ENCODE measurements around the gene ECD. TPM values are rescaled to one million over a fixed set of nuclear protein-coding genes. Genes with fewer than 3 reads are reported as not detected.
A peak's percentile ranks its signal among the peaks of the same experiment; 100 is the strongest.
"Not testable (repeated sequence)": the region's sequence is repeated elsewhere in the genome, so short reads cannot be mapped to it uniquely, and the experiment has no call there.

ECD gene
- total RNA-seq, 5 donors from 2014 or later (not counting 1 experiment from before 2014, with no cell fraction given) = 26.3 to 46.8 (median 31.2) TPM

- no peak for ATAC-seq (replicated peaks in 1 of 4)
- H3K27ac Mint-ChIP-seq = no peak overlapping the region
- H3K4me1 Mint-ChIP-seq = peaks cover 0 to 9% (median 6%) of the 10 kb centered on the region in 3 donors
- Histone ChIP-seq H3K4me1 (ENCODE audit: control insufficient read depth in 1 of 2, extremely low read depth in 1 of 2, insufficient read depth in 2 of 2, low read length in 2 of 2) (peaks cover 0 to under 1% of the 10 kb centered on the region in 2 experiments), H3K36me3 (ENCODE audit: control insufficient read depth in 2 of 2, extremely low read depth in 1 of 2, insufficient read depth in 1 of 2, low read length in 1 of 2) (no peaks in the 10 kb centered on the region), H3K27ac (ENCODE audit: low read length) (no peak overlapping the region), H3K9me3 (no peaks in the 10 kb centered on the region), H3K27me3 (replicated peaks in 1 of 2; ENCODE audit: control insufficient read depth in 2 of 2, extremely low read depth in 1 of 2, insufficient read depth in 2 of 2, low read length in 1 of 2) (no peaks in the 10 kb centered on the region), H3K4me3 (ENCODE audit: control insufficient read depth in 1 of 2, extremely low read depth in 1 of 2, low read length in 1 of 2) (no peak overlapping the region)
- H3K4me3 Mint-ChIP-seq = no peak overlapping the region
- peaks cover 9% of the 10 kb centered on the region for H3K36me3 Mint-ChIP-seq
- POLR2A ChIA-PET = no interaction called here
- H3K27me3 Mint-ChIP-seq = no peaks in the 10 kb centered on the region
- CTCF ChIA-PET = no interaction called here
- no CpG with 5 or more reads among the region's 1 CpG for WGBS (ENCODE audit: insufficient coverage)
- DNase-seq = no peak
- no peaks in the 10 kb centered on the region for H3K9me3 Mint-ChIP-seq
Measured at GRCh38 chr10:73116017-73116416, 51.8 kb downstream of the ECD start.

GRCh38 chr10:73113551-73113950, 54.3 kb downstream of the ECD start:
- Histone ChIP-seq H3K4me3 (ENCODE audit: control insufficient read depth in 1 of 2, extremely low read depth in 1 of 2, low read length in 1 of 2) (no peak overlapping the region), H3K36me3 (ENCODE audit: control insufficient read depth in 2 of 2, extremely low read depth in 1 of 2, insufficient read depth in 1 of 2, low read length in 1 of 2) (no peaks in the 10 kb centered on the region), H3K4me1 (ENCODE audit: control insufficient read depth in 1 of 2, extremely low read depth in 1 of 2, insufficient read depth in 2 of 2, low read length in 2 of 2) (peaks cover 4% of the 10 kb centered on the region in 2 experiments), H3K9me3 (no peaks in the 10 kb centered on the region), H3K27me3 (replicated peaks in 1 of 2; ENCODE audit: control insufficient read depth in 2 of 2, extremely low read depth in 1 of 2, insufficient read depth in 2 of 2, low read length in 1 of 2) (no peaks in the 10 kb centered on the region), H3K27ac (ENCODE audit: low read length) (no peak overlapping the region)
- H3K27ac Mint-ChIP-seq = no peak overlapping the region
- no CpG with 5 or more reads among the region's 1 CpG for WGBS (ENCODE audit: insufficient coverage)
- H3K4me3 Mint-ChIP-seq = no peak overlapping the region
- ATAC-seq (replicated peaks in 1 of 4) (no peak), DNase-seq (no peak)
- H3K36me3 Mint-ChIP-seq = peaks cover 13% of the 10 kb centered on the region
- H3K9me3 Mint-ChIP-seq = peaks cover 0 to 4% (median 0%) of the 10 kb centered on the region in 3 donors
- POLR2A ChIA-PET = interaction anchor here in 1 of 2 donors (0.7 kb wide), 1 partner anchor 126 kb away, joined by 3 read pairs; no protein-coding TSS in a partner anchor
- CTCF ChIA-PET = interaction anchor here in 1 of 2 donors (0.7 to 1.7 kb wide), 2 partner anchors 17 to 34 kb away, joined by 3 to 5 read pairs; partner anchors contain the start of gene P4HA1
- H3K4me1 Mint-ChIP-seq = peaks cover 10 to 19% (median 15%) of the 10 kb centered on the region in 3 donors
- H3K27me3 Mint-ChIP-seq = no peaks in the 10 kb centered on the region

- POLR2A ChIA-PET, CTCF ChIA-PET: not testable (repeated sequence)
Measured at GRCh38 chr10:73112032-73112431, 55.8 kb downstream of the ECD start.

GRCh38 chr10:73110345-73110849, 57.4 kb downstream of the ECD start, which contains the start of gene NUDT13:
NUDT13 (plus strand) TSS chr10:73110455; CDS start chr10:73114366, 3,911 bp downstream.
- H3K27ac Mint-ChIP-seq = peak within 1 kb of the TSS; percentile 90 to 95
- Histone ChIP-seq H3K9me3 (no peaks in the 10 kb centered on the region), H3K36me3 (ENCODE audit: control insufficient read depth in 2 of 2, extremely low read depth in 1 of 2, insufficient read depth in 1 of 2, low read length in 1 of 2) (no peaks in the 10 kb centered on the region), H3K27me3 (replicated peaks in 1 of 2; ENCODE audit: control insufficient read depth in 2 of 2, extremely low read depth in 1 of 2, insufficient read depth in 2 of 2, low read length in 1 of 2) (no peaks in the 10 kb centered on the region), H3K27ac (ENCODE audit: low read length) (peak within 1 kb of the TSS; percentile 30), H3K4me3 (ENCODE audit: control insufficient read depth in 1 of 2, extremely low read depth in 1 of 2, low read length in 1 of 2) (peak within 1 kb of the TSS; percentile 51 to 64), H3K4me1 (ENCODE audit: control insufficient read depth in 1 of 2, extremely low read depth in 1 of 2, insufficient read depth in 2 of 2, low read length in 2 of 2) (peaks cover 4% of the 10 kb centered on the region in 2 experiments)
- peaks cover 0 to 4% (median 0%) of the 10 kb centered on the region in 3 donors for H3K9me3 Mint-ChIP-seq
- no peaks in the 10 kb centered on the region for H3K27me3 Mint-ChIP-seq
- H3K4me1 Mint-ChIP-seq = peaks cover 10 to 16% (median 13%) of the 10 kb centered on the region in 3 donors
- CTCF ChIA-PET = interaction anchor here (0.6 to 2.6 kb wide), 4 partner anchors 10 to 48 kb away, joined by 3 to 23 read pairs (median 6); partner anchors contain the start of gene P4HA1 (in 1 of the 2)
- peak in 33 of 35 experiments; percentile 8 to 75 (median 29) for DNase-seq
- peaks cover 23% of the 10 kb centered on the region for H3K36me3 Mint-ChIP-seq
- WGBS (ENCODE audit: insufficient coverage) = 5% methylated on average over 5 of the region's 5 CpGs
- peak; percentile 86 to 95 (median 92) for ATAC-seq (replicated peaks in 1 of 4)
- peak within 1 kb of the TSS; percentile 88 to 90 (median 89) for H3K4me3 Mint-ChIP-seq
- POLR2A ChIA-PET = interaction anchor here in 1 of 2 donors (0.6 to 1.6 kb wide), 3 partner anchors 13 to 1105 kb away, joined by 5 to 14 read pairs (median 13); partner anchors contain the start of gene P4HA1

More at GRCh38 chr10:73112032-73112431, 55.8 kb downstream of the ECD start:
- Mint-ChIP-seq H3K4me3 (peak overlapping the region in 1 of 3 donors; percentile 88), H3K36me3 (peaks cover 17% of the 10 kb centered on the region), H3K4me1 (peaks cover 10 to 16% (median 13%) of the 10 kb centered on the region in 3 donors)
- H3K27me3 ChIP-seq (replicated peaks in 1 of 2; ENCODE audit: control insufficient read depth in 2 of 2, extremely low read depth in 1 of 2, insufficient read depth in 2 of 2, low read length in 1 of 2); H3K27me3 Mint-ChIP-seq; ATAC-seq (replicated peaks in 1 of 4); H3K27ac Mint-ChIP-seq; H3K4me3 ChIP-seq (ENCODE audit: control insufficient read depth in 1 of 2, extremely low read depth in 1 of 2, low read length in 1 of 2); H3K9me3 ChIP-seq; H3K4me1 ChIP-seq (ENCODE audit: control insufficient read depth in 1 of 2, extremely low read depth in 1 of 2, insufficient read depth in 2 of 2, low read length in 2 of 2); H3K9me3 Mint-ChIP-seq; DNase-seq; H3K36me3 ChIP-seq (ENCODE audit: control insufficient read depth in 2 of 2, extremely low read depth in 1 of 2, insufficient read depth in 1 of 2, low read length in 1 of 2); H3K27ac ChIP-seq (ENCODE audit: low read length): not testable (repeated sequence)
- WGBS (ENCODE audit: insufficient coverage) = 100% methylated on average over 1 of the region's 13 CpGs

- not testable (repeated sequence) for H3K27ac Mint-ChIP-seq; H3K4me1 ChIP-seq (ENCODE audit: control insufficient read depth in 1 of 2, extremely low read depth in 1 of 2, insufficient read depth in 2 of 2, low read length in 2 of 2); H3K9me3 ChIP-seq; H3K27me3 Mint-ChIP-seq; H3K36me3 ChIP-seq (ENCODE audit: control insufficient read depth in 2 of 2, extremely low read depth in 1 of 2, insufficient read depth in 1 of 2, low read length in 1 of 2); H3K9me3 Mint-ChIP-seq; H3K4me3 Mint-ChIP-seq; H3K4me3 ChIP-seq (ENCODE audit: control insufficient read depth in 1 of 2, extremely low read depth in 1 of 2, low read length in 1 of 2); H3K27ac ChIP-seq (ENCODE audit: low read length); H3K27me3 ChIP-seq (replicated peaks in 1 of 2; ENCODE audit: control insufficient read depth in 2 of 2, extremely low read depth in 1 of 2, insufficient read depth in 2 of 2, low read length in 1 of 2); DNase-seq; ATAC-seq (replicated peaks in 1 of 4)
- peaks cover 27% of the 10 kb centered on the region for H3K36me3 Mint-ChIP-seq
- ChIA-PET CTCF (interaction anchor here (0.6 to 2.6 kb wide), 2 partner anchors 13 to 78 kb away, joined by 3 to 23 read pairs; partner anchors contain the start of gene P4HA1 (in 1 of the 2)), POLR2A (interaction anchor here in 1 of 2 donors (0.6 kb wide), 1 partner anchor 34 kb away, joined by 3 read pairs; no protein-coding TSS in a partner anchor)
- no CpG with 5 or more reads among the region's 4 CpGs for WGBS (ENCODE audit: insufficient coverage)
- peaks cover 10 to 16% (median 13%) of the 10 kb centered on the region in 3 donors for H3K4me1 Mint-ChIP-seq
Measured at GRCh38 chr10:73109248-73109652, 58.6 kb downstream of the ECD start.

GRCh38 chr10:73106301-73106700, 61.5 kb downstream of the ECD start:
- no peak for DNase-seq
- Mint-ChIP-seq H3K4me1 (peaks cover 10 to 13% (median 10%) of the 10 kb centered on the region in 3 donors), H3K9me3 (peaks cover 0 to 4% (median 0%) of the 10 kb centered on the region in 3 donors), H3K4me3 (no peak overlapping the region), H3K36me3 (peaks cover 30% of the 10 kb centered on the region), H3K27me3 (no peaks in the 10 kb centered on the region), H3K27ac (no peak overlapping the region)
- Histone ChIP-seq H3K4me3 (ENCODE audit: control insufficient read depth in 1 of 2, extremely low read depth in 1 of 2, low read length in 1 of 2) (no peak overlapping the region), H3K27ac (ENCODE audit: low read length) (no peak overlapping the region), H3K9me3 (no peaks in the 10 kb centered on the region), H3K27me3 (replicated peaks in 1 of 2; ENCODE audit: control insufficient read depth in 2 of 2, extremely low read depth in 1 of 2, insufficient read depth in 2 of 2, low read length in 1 of 2) (no peaks in the 10 kb centered on the region), H3K4me1 (ENCODE audit: control insufficient read depth in 1 of 2, extremely low read depth in 1 of 2, insufficient read depth in 2 of 2, low read length in 2 of 2) (peaks cover 4% of the 10 kb centered on the region in 2 experiments), H3K36me3 (ENCODE audit: control insufficient read depth in 2 of 2, extremely low read depth in 1 of 2, insufficient read depth in 1 of 2, low read length in 1 of 2) (no peaks in the 10 kb centered on the region)
- CTCF ChIA-PET = no interaction called here
- ATAC-seq (replicated peaks in 1 of 4) = no peak
- POLR2A ChIA-PET = no interaction called here
- WGBS (ENCODE audit: insufficient coverage) = no CpG with 5 or more reads among the region's 3 CpGs
